NCI-H226 (cell line): ENCODE data around the gene TBCD.

ENCODE experiments used
- DNase-seq: peaks from one replicate; pipeline ENCODE4 v3.0.0-alpha.2; 2015

TBCD gene

GRCh38 chr17:82835766-82836512 is 84.1 kb downstream of the TBCD start:
- DNase-seq = no peak

- no peak for DNase-seq
These were observed 85.0 kb downstream of the TBCD start for GRCh38 chr17:82836823-82837357.

GRCh38 chr17:82837586-82838320 is 85.9 kb downstream of the TBCD start:
- DNase-seq = no peak

- no peak for DNase-seq
These were observed 86.7 kb downstream of the TBCD start for GRCh38 chr17:82838386-82839063.

- no peak for DNase-seq
These were observed 87.9 kb downstream of the TBCD start, which contains the start of gene ZNF750 for GRCh38 chr17:82839617-82840292. Gene ZNF750 (minus strand): TSS chr17:82840022. CDS start chr17:82832454, 7,568 bp downstream.

- no peak for DNase-seq
These were observed 88.6 kb downstream of the TBCD start for GRCh38 chr17:82840431-82840831.

GRCh38 chr17:82841921-82842596 is 90.2 kb downstream of the TBCD start:
- DNase-seq = no peak

GRCh38 chr17:82843904-82844680 is 92.2 kb downstream of the TBCD start:
- no peak for DNase-seq

GRCh38 chr17:82844796-82845162 is 92.9 kb downstream of the TBCD start:
- DNase-seq = no peak

GRCh38 chr17:82845163-82845807 is 93.4 kb downstream of the TBCD start:
- no peak for DNase-seq

GRCh38 chr17:82846061-82846691 is 94.3 kb downstream of the TBCD start:
- DNase-seq = no peak

- DNase-seq = no peak
These were observed 96.2 kb downstream of the TBCD start for GRCh38 chr17:82848022-82848592.

GRCh38 chr17:82849076-82849945 is 97.4 kb downstream of the TBCD start:
- DNase-seq = no peak

GRCh38 chr17:82851381-82851780 is 99.5 kb downstream of the TBCD start:
- no peak for DNase-seq

- DNase-seq = no peak
These were observed 102.4 kb downstream of the TBCD start for GRCh38 chr17:82854226-82854625.

- DNase-seq = no peak
These were observed 104.5 kb downstream of the TBCD start for GRCh38 chr17:82856361-82856760.

GRCh38 chr17:82858376-82859126 is 106.7 kb downstream of the TBCD start:
- DNase-seq = no peak
